ENCODE measurements around the gene SLC17A2.

Gene SLC17A2

GRCh38 chr6:25883536-25883935 is 47.0 kb downstream of the SLC17A2 start:
- H3K27ac Mint-ChIP-seq = no peak overlapping the region
- TF ChIP-seq, protein P1, sequence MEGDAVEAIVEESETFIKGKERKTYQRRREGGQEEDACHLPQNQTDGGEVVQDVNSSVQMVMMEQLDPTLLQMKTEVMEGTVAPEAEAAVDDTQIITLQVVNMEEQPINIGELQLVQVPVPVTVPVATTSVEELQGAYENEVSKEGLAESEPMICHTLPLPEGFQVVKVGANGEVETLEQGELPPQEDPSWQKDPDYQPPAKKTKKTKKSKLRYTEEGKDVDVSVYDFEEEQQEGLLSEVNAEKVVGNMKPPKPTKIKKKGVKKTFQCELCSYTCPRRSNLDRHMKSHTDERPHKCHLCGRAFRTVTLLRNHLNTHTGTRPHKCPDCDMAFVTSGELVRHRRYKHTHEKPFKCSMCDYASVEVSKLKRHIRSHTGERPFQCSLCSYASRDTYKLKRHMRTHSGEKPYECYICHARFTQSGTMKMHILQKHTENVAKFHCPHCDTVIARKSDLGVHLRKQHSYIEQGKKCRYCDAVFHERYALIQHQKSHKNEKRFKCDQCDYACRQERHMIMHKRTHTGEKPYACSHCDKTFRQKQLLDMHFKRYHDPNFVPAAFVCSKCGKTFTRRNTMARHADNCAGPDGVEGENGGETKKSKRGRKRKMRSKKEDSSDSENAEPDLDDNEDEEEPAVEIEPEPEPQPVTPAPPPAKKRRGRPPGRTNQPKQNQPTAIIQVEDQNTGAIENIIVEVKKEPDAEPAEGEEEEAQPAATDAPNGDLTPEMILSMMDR (IDR thresholded peaks at IDR 0.05) = no peak
- no peaks in the 10 kb centered on the region for H3K9me3 Mint-ChIP-seq
- H3K27me3 Mint-ChIP-seq (ENCODE audit: low read depth, poor library complexity) = peaks cover 19% of the 10 kb centered on the region
- peaks cover 8% of the 10 kb centered on the region for H3K4me1 Mint-ChIP-seq
- no peaks in the 10 kb centered on the region for H3K36me3 Mint-ChIP-seq (ENCODE audit: low read depth)
- H3K4me3 Mint-ChIP-seq = no peak overlapping the region
- no peak for DNase-seq

DNA sequence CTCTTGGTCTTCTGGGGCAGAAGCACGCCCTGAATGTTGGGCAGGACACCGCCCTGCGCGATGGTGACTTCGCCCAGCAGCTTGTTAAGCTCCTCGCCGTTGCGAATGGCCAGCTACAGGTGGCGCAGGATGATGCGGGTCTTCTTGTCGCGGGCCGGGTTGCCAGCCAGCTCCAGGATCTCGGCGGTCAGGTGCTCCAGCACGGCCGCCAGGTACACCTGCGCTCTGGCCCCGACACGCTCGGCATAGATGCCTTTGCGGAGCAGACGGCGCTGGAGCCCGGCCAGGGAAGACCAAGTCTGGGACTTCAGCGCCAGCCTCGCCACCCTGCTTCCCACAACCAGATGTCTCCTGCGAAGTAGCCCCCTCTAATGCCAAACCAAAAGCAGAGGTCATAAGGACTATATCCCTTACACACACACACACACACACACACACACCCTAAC is 48.4 kb downstream of the SLC17A2 start:
- H3K4me1 Mint-ChIP-seq = peaks cover 8% of the 10 kb centered on the region
- no peak for DNase-seq
- H3K9me3 Mint-ChIP-seq = no peaks in the 10 kb centered on the region
- H3K27ac Mint-ChIP-seq = no peak overlapping the region
- H3K36me3 Mint-ChIP-seq (ENCODE audit: low read depth) = no peaks in the 10 kb centered on the region
- TF ChIP-seq, protein P1 (IDR thresholded peaks at IDR 0.05) = no peak
- peaks cover 22% of the 10 kb centered on the region for H3K27me3 Mint-ChIP-seq (ENCODE audit: low read depth, poor library complexity)
- no peak overlapping the region for H3K4me3 Mint-ChIP-seq

- H3K27me3 Mint-ChIP-seq (ENCODE audit: low read depth, poor library complexity) = peaks cover 22% of the 10 kb centered on the region
- H3K36me3 Mint-ChIP-seq (ENCODE audit: low read depth) = no peaks in the 10 kb centered on the region
- DNase-seq = no peak
- H3K27ac Mint-ChIP-seq = no peak overlapping the region
- no peaks in the 10 kb centered on the region for H3K9me3 Mint-ChIP-seq
- peaks cover 8% of the 10 kb centered on the region for H3K4me1 Mint-ChIP-seq
- TF ChIP-seq, protein P1 (IDR thresholded peaks at IDR 0.05) = no peak
- no peak overlapping the region for H3K4me3 Mint-ChIP-seq
Observed at GRCh38 chr6:25880601-25881000, 49.9 kb downstream of the SLC17A2 start.

DNA sequence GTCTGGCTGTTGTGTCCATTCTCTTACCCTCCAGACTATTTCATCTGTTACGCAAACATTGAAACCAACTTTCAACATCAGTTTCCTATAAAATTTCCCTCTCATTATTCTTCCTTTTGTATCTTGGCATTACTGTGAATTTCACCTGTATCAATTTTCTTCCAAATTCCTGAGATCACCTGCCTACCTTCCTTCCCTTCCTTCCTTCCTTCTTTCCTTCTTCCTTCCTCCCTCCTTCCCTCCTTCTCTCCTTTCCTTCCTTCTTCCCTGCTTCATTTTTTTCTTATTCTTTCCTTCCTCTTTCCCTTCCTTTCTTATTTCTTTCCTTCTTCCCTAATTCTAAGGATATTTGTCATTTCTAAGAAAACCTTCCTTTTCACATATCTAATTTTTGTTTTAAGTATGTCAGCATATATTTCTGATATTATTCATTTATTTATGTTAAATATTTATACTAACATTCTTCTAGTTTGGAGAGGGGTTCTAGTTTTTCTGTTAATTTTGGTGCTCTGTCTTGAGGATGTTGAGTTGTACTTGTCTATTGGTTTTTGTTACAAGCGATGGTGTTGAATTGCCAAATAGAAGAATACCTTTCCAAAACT is 51.7 kb downstream of the SLC17A2 start:
- DNase-seq = no peak
- H3K9me3 Mint-ChIP-seq = no peaks in the 10 kb centered on the region
- H3K4me1 Mint-ChIP-seq = peaks cover 3% of the 10 kb centered on the region
- TF ChIP-seq, protein P1 (IDR thresholded peaks at IDR 0.05) = no peak
- no peaks in the 10 kb centered on the region for H3K36me3 Mint-ChIP-seq (ENCODE audit: low read depth)
- no peak overlapping the region for H3K27ac Mint-ChIP-seq
- no peak overlapping the region for H3K4me3 Mint-ChIP-seq
- peaks cover 19% of the 10 kb centered on the region for H3K27me3 Mint-ChIP-seq (ENCODE audit: low read depth, poor library complexity)

DNA sequence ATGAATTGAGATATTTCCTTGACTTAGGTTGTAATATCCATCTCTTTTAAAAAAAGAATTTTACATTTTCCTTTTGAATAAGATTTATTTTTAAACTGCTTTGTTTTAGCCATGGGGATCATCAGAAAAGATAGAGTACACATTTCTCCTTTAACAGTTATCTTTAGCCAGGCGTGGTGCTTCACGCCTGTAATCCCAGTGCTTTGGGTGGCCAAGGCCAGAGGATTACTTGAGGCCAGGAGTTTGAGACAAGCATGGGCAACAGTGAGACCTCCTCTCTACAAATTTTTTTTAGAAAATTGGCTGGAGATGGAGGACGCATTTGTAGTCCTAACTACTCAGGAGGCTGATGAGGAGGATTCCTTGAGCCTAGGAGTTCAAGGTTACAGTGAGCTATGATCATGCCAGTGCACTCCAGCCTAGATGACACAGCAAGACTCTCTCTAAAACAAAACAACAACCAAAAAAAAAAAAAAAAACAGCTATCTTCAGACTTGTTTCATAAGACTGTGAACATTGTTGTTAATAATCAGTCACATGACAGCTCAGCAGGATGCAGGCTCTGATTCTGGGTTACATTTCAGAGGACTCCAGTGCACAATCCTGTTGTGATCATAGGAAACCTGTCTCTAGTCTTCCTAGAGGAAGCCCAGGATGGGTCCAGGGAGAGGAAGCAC is 54.4 kb downstream of the SLC17A2 start:
- TF ChIP-seq, protein P1 (IDR thresholded peaks at IDR 0.05) = no peak
- Mint-ChIP-seq H3K27ac (no peak overlapping the region), H3K36me3 (ENCODE audit: low read depth) (no peaks in the 10 kb centered on the region), H3K27me3 (ENCODE audit: low read depth, poor library complexity) (peaks cover 20% of the 10 kb centered on the region), H3K4me3 (no peak overlapping the region), H3K4me1 (no peaks in the 10 kb centered on the region), H3K9me3 (no peaks in the 10 kb centered on the region)
- no peak for DNase-seq

DNA sequence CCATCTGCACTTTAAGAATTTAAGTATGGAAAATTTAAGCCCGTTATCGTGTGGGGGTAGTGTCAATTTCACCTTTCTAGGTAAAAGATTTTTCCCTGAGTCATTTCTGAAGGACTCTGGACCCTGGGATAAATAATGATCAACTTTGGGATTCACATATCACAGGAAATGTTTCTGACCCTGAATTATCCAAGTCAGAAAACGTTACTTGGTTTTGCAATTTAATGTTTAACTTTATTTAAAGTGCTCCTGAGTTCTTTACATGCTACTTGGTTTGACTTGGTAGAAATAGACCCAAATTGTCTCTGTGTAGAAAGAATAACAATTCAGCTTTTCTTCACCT is 55.0 kb downstream of the SLC17A2 start:
- Mint-ChIP-seq H3K4me3 (no peak overlapping the region), H3K27me3 (ENCODE audit: low read depth, poor library complexity) (peaks cover 16% of the 10 kb centered on the region), H3K36me3 (ENCODE audit: low read depth) (no peaks in the 10 kb centered on the region), H3K9me3 (no peaks in the 10 kb centered on the region), H3K4me1 (no peaks in the 10 kb centered on the region), H3K27ac (no peak overlapping the region)
- DNase-seq = no peak
- TF ChIP-seq, protein P1 (IDR thresholded peaks at IDR 0.05) = no peak
